GM19324 (cell line): ENCODE measurements around the gene GJB4.
"Not testable (repeated sequence)": the region's sequence is repeated elsewhere in the genome, so short reads cannot be mapped to it uniquely, and the experiment has no call there.

Experiments
- ATAC-seq: cut with Tn5 transposase; IDR thresholded peaks from one replicate; pipeline ENCODE4 v1.9.1; 2021; ENCODE audit warnings: mild to moderate bottlenecking, moderate library complexity; ENCODE audit not compliant: unreplicated experiment, low FRiP score

Gene GJB4

GRCh38 chr1:34759503-34760357, at the start of gene GJB4:
GJB4 (plus strand) TSS chr1:34759740; CDS start chr1:34761255, 1,515 bp downstream.
- ATAC-seq: no peak

- ATAC-seq: no peak
These were observed 48.7 kb upstream of the GJB4 start for GRCh38 chr1:34710812-34711211.

DNA sequence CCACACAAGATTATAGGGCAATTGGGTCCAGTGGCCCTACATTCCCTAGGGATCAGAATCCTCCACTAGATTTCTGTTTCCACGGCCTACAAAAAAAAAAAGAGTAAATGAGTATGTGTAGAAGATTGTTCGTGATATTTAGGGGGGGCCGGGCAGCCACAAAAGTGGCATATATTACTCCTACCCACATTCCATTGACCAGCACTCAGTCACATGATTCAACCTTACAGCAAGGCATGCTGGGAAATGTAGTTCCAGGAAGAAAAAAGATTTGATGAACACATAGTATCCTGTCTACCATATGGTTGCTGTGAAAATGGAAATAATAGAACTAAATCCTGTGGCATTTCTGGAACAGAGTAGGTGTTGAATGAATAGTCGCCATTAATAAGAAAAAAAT, 48.1 kb upstream of the GJB4 start:
- ATAC-seq: no peak

DNA sequence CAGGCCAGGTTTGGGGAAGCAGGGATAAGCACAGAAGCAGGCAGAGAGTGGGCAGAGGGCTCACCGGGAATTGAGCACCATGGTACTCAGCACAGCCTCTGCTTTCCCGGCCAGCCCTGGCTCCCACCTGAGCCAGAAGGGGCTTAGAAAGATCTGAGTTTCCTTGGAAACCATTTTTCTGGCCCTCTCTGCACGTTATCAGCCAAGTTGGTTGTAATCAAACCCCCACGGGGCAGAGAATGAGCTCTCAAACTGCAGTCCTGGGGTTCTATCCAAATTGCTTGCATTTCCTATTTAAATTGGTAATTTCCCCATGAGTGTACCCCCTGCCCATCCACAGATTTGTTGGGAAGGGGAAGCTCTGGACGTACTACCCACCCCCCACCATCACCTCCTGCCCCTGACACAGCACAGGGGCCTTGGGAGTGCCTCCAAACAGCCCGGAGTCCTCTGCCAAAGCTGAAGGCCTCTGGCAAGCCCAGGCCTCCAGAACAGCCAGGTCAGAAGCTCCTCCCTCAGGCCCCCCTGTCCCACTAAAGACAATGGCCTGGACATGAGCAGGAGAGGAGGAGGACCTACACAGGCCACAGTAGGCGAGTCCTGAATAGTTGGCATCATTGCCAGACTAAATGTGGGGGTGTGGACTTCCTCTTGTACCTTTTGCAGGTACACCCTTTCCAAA, 47.4 kb upstream of the GJB4 start:
- no peak for ATAC-seq

- no peak for ATAC-seq
These were observed 46.1 kb upstream of the GJB4 start for GRCh38 chr1:34713443-34713842.

DNA sequence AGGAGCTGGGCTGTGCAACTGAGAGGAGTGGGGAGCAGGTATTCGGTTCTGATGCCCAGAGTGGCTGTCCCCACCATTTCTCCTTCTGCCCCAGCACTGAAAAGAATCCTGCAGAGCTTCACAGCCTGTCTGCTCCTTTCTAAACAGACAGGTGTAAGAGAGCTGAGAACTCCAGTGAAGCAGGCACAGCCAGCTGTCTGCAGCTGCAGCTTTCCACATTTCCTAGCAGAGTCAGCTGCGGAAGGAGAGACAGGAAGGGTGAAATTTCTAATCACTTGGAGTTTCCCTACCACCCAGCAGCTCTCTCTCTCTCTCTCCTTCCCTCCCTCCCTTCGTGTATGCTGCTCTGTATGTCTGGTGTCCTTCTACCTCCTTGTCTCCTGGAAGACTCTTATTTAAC, 45.2 kb upstream of the GJB4 start:
- no peak for ATAC-seq

DNA sequence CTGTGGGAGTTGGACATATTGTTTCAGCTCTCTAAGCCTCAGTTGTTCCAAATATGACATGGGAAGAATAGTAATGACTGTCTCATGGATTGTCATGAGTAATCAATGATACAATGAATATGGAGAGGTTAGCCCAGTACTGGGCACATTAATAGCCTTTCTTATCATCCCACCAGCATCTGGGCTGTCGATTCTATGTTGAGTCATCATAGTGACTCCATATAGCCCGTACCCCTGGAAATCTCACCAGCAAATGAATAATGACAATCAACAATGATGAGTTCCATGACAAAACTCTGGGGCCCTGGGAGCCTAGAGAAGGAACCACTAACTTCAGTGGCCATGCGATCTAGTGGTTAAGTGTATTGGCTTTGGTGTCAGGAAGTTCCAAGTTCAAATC, 44.4 kb upstream of the GJB4 start:
- ATAC-seq: no peak

DNA sequence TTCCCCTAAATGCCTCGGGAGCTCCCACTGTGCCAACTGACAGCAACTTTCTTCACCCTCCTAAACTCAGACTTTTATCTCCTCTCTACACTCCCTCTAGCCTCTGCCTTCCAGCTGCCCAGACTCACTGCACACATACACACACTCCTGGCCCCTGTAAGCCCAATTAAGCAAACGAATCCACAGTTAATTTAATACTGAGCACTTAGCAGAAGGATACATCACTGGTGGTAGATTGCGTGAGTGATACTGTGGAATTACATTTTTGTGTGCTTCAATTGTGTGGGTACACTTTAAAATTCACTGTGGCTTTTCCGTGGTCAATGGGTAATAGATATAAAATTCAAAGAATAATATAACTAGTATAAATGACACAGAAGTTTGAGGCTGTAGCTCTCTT, 38.3 kb upstream of the GJB4 start:
- ATAC-seq: no peak

DNA sequence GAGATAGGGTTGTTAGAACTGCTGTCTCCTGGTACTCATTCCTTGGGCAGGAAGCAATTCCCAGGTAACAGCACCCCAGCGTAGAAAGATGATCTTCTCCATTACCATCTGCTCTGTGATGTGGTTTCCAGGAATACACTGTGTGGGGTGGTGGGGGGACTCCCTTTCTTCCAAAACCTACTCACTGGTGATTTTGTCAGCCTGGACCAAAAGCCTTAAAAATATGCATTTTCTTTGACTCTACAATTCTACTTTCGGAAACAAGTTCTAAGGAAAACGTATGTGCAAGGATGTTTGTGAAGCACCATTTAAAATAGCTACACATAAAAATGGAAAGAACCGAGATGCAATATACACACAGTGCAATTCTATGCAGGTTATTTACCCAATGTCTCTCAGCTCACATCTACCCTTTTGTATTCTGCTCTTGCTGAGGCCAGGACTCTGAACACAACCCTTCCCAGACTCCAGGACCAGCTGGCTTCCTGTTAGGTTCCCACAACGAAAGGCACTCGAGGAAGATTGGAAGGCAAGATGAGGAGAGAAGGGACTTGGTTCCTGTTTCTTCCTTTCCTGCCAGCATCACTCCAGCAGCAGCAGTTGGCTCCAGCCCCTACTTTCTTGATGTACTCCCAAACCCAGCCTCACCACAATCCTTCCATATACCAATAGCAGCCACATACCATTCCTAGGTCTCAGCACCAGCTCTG, 37.7 kb upstream of the GJB4 start:
- ATAC-seq: no peak

- ATAC-seq: no peak
These were observed 32.7 kb upstream of the GJB4 start for GRCh38 chr1:34726861-34727260.

GRCh38 chr1:34730485-34730884, 29.1 kb upstream of the GJB4 start:
- no peak for ATAC-seq

DNA sequence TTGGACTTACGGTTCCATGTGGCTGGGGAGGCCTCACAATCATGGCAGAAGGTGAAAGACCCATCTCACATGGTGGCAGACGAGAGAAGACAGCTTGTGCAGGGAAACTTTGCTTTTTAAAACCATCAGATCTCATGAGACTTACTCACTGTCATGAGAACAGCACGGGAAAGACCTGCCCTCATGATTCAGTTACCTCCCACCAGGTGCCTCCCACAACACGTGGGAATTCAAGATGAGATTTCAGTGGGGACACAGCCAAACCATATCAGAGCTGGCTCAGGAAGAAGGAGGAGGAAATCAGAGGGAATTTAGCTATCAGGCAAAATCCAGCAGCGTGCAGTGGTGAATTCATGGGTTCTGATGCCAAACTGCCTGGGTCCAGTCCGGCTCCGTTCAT, 26.7 kb upstream of the GJB4 start:
- ATAC-seq: not testable (repeated sequence)

DNA sequence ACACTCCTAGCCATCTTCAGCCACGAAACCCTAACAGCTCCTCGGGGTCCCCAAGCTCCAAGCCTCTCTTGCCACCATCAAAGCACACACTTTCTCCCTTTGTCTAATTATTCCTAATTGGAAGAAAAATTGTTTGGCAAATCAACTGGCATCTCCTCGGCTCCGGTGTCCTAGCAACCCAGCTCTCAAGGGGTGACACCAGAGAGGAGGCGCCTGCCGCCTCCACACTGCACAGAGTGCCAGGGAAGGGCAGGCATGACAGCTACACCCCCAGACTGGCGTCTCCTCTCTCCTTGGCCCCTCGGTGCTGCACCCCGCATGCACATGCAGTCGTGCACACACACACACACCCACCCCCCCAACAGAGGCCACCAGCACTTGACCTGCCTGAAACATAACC, 22.8 kb upstream of the GJB4 start:
- no peak for ATAC-seq

- not testable (repeated sequence) for ATAC-seq
These were observed 22.3 kb upstream of the GJB4 start for GRCh38 chr1:34737236-34737635.

GRCh38 chr1:34739613-34740012, 19.9 kb upstream of the GJB4 start:
- ATAC-seq: no peak

DNA sequence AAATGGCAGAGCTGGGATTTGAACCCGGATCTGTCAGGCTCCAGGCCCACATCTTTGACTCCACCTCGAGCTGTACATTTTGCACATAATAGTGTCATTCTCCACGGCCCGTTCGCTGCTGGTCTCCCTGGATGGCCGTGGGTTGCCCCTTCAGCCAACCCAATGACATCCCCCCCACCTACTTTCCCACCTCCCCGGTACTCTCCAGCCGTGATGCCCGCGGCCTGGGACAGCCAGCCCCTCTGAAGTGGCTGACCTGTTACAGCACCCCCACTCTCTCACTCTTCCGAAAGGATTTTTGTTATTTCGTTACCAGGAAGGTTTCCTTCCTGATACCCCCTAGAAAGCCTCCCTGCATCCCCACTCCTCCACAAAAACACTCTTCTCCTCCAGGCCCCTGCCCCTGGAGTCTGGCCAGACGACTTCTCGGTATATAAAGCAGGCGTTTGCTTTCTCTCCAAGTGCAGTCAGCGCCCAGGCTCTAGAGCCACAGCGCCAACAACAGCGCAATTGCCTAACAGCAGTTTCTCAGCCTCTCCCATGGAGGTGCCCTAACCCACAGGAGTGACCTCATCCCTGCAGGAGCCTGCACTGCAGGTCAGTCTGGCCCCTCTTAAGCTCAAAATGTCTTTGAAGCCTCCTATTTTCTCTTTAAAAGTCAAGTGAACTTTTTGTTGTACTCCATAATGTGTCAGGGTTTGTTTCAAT, 19.2 kb upstream of the GJB4 start:
- no peak for ATAC-seq

GRCh38 chr1:34742667-34743270, 16.8 kb upstream of the GJB4 start:
- no peak for ATAC-seq

- ATAC-seq: no peak
These were observed 15.8 kb upstream of the GJB4 start for GRCh38 chr1:34743775-34744174.

DNA sequence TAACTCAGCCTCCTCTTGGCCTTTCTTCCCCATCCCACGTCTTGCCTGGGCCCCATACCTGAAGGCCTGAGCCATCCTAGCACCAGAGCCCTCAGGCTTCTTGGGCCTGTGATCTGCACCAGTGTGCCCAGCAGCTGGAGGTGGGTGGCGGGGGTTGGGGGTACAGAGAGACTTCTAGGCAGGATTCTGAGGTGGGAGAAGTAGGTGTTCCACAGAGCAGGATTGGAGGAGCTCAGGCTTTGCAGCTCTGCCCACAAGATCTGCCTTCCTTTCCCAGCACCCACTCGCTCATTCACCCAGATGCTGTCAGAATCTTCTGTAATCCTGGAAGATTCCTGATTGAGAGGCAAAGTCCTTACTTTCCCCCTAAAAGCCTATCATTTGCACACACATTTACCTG, 14.7 kb upstream of the GJB4 start:
- no peak for ATAC-seq

GRCh38 chr1:34745666-34746065, 13.9 kb upstream of the GJB4 start:
- ATAC-seq: no peak
